Measurements from ENCODE around the gene RARS2.

The RARS2 gene, protein sequence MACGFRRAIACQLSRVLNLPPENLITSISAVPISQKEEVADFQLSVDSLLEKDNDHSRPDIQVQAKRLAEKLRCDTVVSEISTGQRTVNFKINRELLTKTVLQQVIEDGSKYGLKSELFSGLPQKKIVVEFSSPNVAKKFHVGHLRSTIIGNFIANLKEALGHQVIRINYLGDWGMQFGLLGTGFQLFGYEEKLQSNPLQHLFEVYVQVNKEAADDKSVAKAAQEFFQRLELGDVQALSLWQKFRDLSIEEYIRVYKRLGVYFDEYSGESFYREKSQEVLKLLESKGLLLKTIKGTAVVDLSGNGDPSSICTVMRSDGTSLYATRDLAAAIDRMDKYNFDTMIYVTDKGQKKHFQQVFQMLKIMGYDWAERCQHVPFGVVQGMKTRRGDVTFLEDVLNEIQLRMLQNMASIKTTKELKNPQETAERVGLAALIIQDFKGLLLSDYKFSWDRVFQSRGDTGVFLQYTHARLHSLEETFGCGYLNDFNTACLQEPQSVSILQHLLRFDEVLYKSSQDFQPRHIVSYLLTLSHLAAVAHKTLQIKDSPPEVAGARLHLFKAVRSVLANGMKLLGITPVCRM

GRCh38 chr6:87589693-87590416 is at the start of gene RARS2, which contains the start of gene ORC3:
TSS of gene RARS2 (minus strand) at chr6:87589987. CDS start at chr6:87589957, 30 bp downstream.
TSS of gene ORC3 (plus strand) at chr6:87590135. CDS start at chr6:87590169, 34 bp downstream.
- no peaks in the 10 kb centered on the region for H3K36me3 ChIP-seq (ENCODE audit: control insufficient read depth in 2 of 2, insufficient read depth in 2 of 2, low read length in 2 of 2)
- no peaks in the 10 kb centered on the region for H3K9me3 ChIP-seq (ENCODE audit: control insufficient read depth in 2 of 2, low read length in 2 of 2)
- peaks cover 19% of the 10 kb centered on the region for H3K4me1 ChIP-seq (ENCODE audit: control insufficient read depth, insufficient read depth, low read length)
- H3K4me3 ChIP-seq (ENCODE audit: low read length in 2 of 2) = peak within 1 kb of the TSS; percentile 90 to 100
- H3K27me3 ChIP-seq (ENCODE audit: control insufficient read depth in 1 of 2, insufficient read depth in 2 of 2, low read length in 2 of 2) = no peaks in the 10 kb centered on the region
- H3K9ac ChIP-seq (ENCODE audit: low read length in 2 of 2) = peak within 1 kb of the TSS; percentile 89 to 95
- H3K27ac ChIP-seq (ENCODE audit: low read length) = peak within 1 kb of the TSS; percentile 74

- H3K36me3 ChIP-seq (ENCODE audit: control insufficient read depth in 2 of 2, insufficient read depth in 2 of 2, low read length in 2 of 2) = peaks cover 9 to 14% of the 10 kb centered on the region in 2 donors
- H3K4me1 ChIP-seq (ENCODE audit: control insufficient read depth, insufficient read depth, low read length) = no peaks in the 10 kb centered on the region
- H3K9ac ChIP-seq (ENCODE audit: low read length in 2 of 2) = no peak overlapping the region
- H3K27ac ChIP-seq (ENCODE audit: low read length) = no peak overlapping the region
- no peaks in the 10 kb centered on the region for H3K27me3 ChIP-seq (ENCODE audit: control insufficient read depth in 1 of 2, insufficient read depth in 2 of 2, low read length in 2 of 2)
- no peaks in the 10 kb centered on the region for H3K9me3 ChIP-seq (ENCODE audit: control insufficient read depth in 2 of 2, low read length in 2 of 2)
- H3K4me3 ChIP-seq (ENCODE audit: low read length in 2 of 2) = no peak overlapping the region
These were observed 49.6 kb upstream of the RARS2 start for GRCh38 chr6:87639373-87639772.

GRCh38 chr6:87637106-87637505 is 47.3 kb upstream of the RARS2 start:
- Histone ChIP-seq H3K9me3 (ENCODE audit: control insufficient read depth in 2 of 2, low read length in 2 of 2) (no peaks in the 10 kb centered on the region), H3K27me3 (ENCODE audit: control insufficient read depth in 1 of 2, insufficient read depth in 2 of 2, low read length in 2 of 2) (no peaks in the 10 kb centered on the region), H3K27ac (ENCODE audit: low read length) (no peak overlapping the region), H3K4me1 (ENCODE audit: control insufficient read depth, insufficient read depth, low read length) (no peaks in the 10 kb centered on the region), H3K4me3 (ENCODE audit: low read length in 2 of 2) (no peak overlapping the region), H3K36me3 (ENCODE audit: control insufficient read depth in 2 of 2, insufficient read depth in 2 of 2, low read length in 2 of 2) (peaks cover 9 to 14% of the 10 kb centered on the region in 2 donors), H3K9ac (ENCODE audit: low read length in 2 of 2) (no peak overlapping the region)

DNA sequence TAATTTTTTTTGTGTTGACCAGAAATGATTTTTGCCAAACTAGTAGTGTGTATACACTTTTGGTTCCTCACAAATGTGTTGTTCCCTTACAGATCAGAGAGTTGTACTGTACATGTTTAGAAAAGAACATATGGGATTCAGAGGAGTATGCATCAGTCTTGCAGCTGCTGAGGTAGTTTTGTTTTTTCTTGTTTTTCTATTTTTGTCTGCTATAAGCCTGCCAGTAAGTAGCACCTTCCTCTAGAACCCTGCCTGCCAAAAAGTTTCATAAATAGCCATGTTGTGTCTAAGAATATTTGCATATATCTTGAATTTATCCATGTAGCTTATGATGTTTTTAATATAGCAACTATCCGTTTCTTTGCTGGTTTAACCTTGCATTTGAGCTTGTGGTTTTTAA is 46.5 kb upstream of the RARS2 start:
- no peak overlapping the region for H3K4me3 ChIP-seq (ENCODE audit: low read length in 2 of 2)
- no peak overlapping the region for H3K9ac ChIP-seq (ENCODE audit: low read length in 2 of 2)
- H3K4me1 ChIP-seq (ENCODE audit: control insufficient read depth, insufficient read depth, low read length) = no peaks in the 10 kb centered on the region
- no peaks in the 10 kb centered on the region for H3K27me3 ChIP-seq (ENCODE audit: control insufficient read depth in 1 of 2, insufficient read depth in 2 of 2, low read length in 2 of 2)
- H3K27ac ChIP-seq (ENCODE audit: low read length) = no peak overlapping the region
- H3K36me3 ChIP-seq (ENCODE audit: control insufficient read depth in 2 of 2, insufficient read depth in 2 of 2, low read length in 2 of 2) = peaks cover 9 to 14% of the 10 kb centered on the region in 2 donors
- H3K9me3 ChIP-seq (ENCODE audit: control insufficient read depth in 2 of 2, low read length in 2 of 2) = no peaks in the 10 kb centered on the region

DNA sequence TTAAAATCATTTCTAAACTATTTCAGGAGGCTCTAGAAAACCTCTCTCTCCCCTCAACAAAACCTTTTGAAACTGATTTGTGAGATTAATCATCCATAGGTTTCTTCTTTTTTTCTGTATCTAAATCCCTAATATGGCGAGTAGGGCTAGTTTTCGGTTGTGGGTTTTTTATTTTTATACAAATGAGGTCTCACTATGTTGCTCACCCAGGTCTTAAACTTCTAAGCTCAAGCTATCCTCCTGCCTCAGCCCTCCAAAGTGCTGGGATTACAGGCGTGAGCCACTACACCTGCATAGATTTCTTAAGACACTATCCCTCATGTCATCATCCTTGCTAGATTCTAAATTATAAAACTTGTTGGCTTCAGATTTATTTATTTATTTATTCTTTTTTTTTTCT is 44.1 kb upstream of the RARS2 start:
- H3K27ac ChIP-seq (ENCODE audit: low read length) = no peak overlapping the region
- no peak overlapping the region for H3K4me3 ChIP-seq (ENCODE audit: low read length in 2 of 2)
- H3K27me3 ChIP-seq (ENCODE audit: control insufficient read depth in 1 of 2, insufficient read depth in 2 of 2, low read length in 2 of 2) = no peaks in the 10 kb centered on the region
- no peaks in the 10 kb centered on the region for H3K4me1 ChIP-seq (ENCODE audit: control insufficient read depth, insufficient read depth, low read length)
- peaks cover 8 to 14% of the 10 kb centered on the region in 2 donors for H3K36me3 ChIP-seq (ENCODE audit: control insufficient read depth in 2 of 2, insufficient read depth in 2 of 2, low read length in 2 of 2)
- H3K9ac ChIP-seq (ENCODE audit: low read length in 2 of 2) = no peak overlapping the region
- no peaks in the 10 kb centered on the region for H3K9me3 ChIP-seq (ENCODE audit: control insufficient read depth in 2 of 2, low read length in 2 of 2)

DNA sequence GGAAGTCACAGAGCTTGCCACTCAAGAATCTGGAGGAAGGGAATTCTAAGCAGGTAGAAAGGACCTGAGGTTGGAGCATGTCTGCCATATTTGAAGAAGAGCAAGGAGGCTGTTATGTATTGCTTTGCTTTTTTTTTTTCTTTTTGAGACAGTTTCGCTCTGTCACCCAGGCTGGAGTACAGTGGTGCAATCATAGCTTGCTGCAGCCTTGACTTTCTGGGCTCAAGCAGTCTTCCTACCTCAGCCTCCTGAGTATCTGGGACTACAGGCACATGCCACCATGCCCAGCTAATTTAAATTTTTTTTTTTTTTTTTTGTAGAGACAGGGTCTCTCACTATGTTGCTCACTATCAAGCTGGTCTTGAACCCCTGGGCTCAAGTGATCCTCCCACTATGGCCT is 41.0 kb upstream of the RARS2 start:
- H3K4me3 ChIP-seq (ENCODE audit: low read length in 2 of 2) = no peak overlapping the region
- peaks cover 4 to 6% of the 10 kb centered on the region in 2 donors for H3K36me3 ChIP-seq (ENCODE audit: control insufficient read depth in 2 of 2, insufficient read depth in 2 of 2, low read length in 2 of 2)
- H3K27ac ChIP-seq (ENCODE audit: low read length) = no peak overlapping the region
- H3K27me3 ChIP-seq (ENCODE audit: control insufficient read depth in 1 of 2, insufficient read depth in 2 of 2, low read length in 2 of 2) = no peaks in the 10 kb centered on the region
- H3K4me1 ChIP-seq (ENCODE audit: control insufficient read depth, insufficient read depth, low read length) = no peaks in the 10 kb centered on the region
- H3K9me3 ChIP-seq (ENCODE audit: control insufficient read depth in 2 of 2, low read length in 2 of 2) = no peaks in the 10 kb centered on the region
- H3K9ac ChIP-seq (ENCODE audit: low read length in 2 of 2) = no peak overlapping the region

DNA sequence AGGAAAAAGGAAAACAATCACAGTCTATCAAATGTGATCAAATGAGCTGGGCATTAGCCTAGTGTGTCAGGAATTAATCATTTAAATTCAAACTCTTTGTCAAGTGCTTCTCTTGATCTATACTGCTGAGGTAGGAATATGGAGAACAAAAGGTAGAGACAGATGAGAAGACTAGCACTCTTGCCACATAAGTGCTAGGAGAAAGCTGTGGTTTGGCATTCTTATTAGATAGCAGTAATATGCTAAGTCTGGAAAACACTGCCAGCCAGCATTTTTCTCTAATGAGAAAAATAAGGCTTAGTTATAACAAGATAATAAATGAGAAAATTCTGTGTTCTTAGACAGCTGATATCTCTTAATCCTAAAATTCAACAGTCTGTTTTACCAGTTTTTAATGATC is 39.1 kb upstream of the RARS2 start:
- Histone ChIP-seq H3K36me3 (ENCODE audit: control insufficient read depth in 2 of 2, insufficient read depth in 2 of 2, low read length in 2 of 2) (no peaks in the 10 kb centered on the region), H3K4me1 (ENCODE audit: control insufficient read depth, insufficient read depth, low read length) (no peaks in the 10 kb centered on the region), H3K27me3 (ENCODE audit: control insufficient read depth in 1 of 2, insufficient read depth in 2 of 2, low read length in 2 of 2) (no peaks in the 10 kb centered on the region), H3K9ac (ENCODE audit: low read length in 2 of 2) (no peak overlapping the region), H3K4me3 (ENCODE audit: low read length in 2 of 2) (no peak overlapping the region), H3K27ac (ENCODE audit: low read length) (no peak overlapping the region), H3K9me3 (ENCODE audit: control insufficient read depth in 2 of 2, low read length in 2 of 2) (no peaks in the 10 kb centered on the region)

GRCh38 chr6:87628424-87628823 is 38.6 kb upstream of the RARS2 start:
- no peak overlapping the region for H3K9ac ChIP-seq (ENCODE audit: low read length in 2 of 2)
- no peaks in the 10 kb centered on the region for H3K36me3 ChIP-seq (ENCODE audit: control insufficient read depth in 2 of 2, insufficient read depth in 2 of 2, low read length in 2 of 2)
- no peaks in the 10 kb centered on the region for H3K9me3 ChIP-seq (ENCODE audit: control insufficient read depth in 2 of 2, low read length in 2 of 2)
- no peaks in the 10 kb centered on the region for H3K4me1 ChIP-seq (ENCODE audit: control insufficient read depth, insufficient read depth, low read length)
- no peak overlapping the region for H3K27ac ChIP-seq (ENCODE audit: low read length)
- no peaks in the 10 kb centered on the region for H3K27me3 ChIP-seq (ENCODE audit: control insufficient read depth in 1 of 2, insufficient read depth in 2 of 2, low read length in 2 of 2)
- H3K4me3 ChIP-seq (ENCODE audit: low read length in 2 of 2) = no peak overlapping the region

GRCh38 chr6:87623248-87623647 is 33.5 kb upstream of the RARS2 start:
- H3K4me3 ChIP-seq (ENCODE audit: low read length in 2 of 2) = no peak overlapping the region
- no peaks in the 10 kb centered on the region for H3K27me3 ChIP-seq (ENCODE audit: control insufficient read depth in 1 of 2, insufficient read depth in 2 of 2, low read length in 2 of 2)
- H3K27ac ChIP-seq (ENCODE audit: low read length) = no peak overlapping the region
- H3K9me3 ChIP-seq (ENCODE audit: control insufficient read depth in 2 of 2, low read length in 2 of 2) = no peaks in the 10 kb centered on the region
- H3K36me3 ChIP-seq (ENCODE audit: control insufficient read depth in 2 of 2, insufficient read depth in 2 of 2, low read length in 2 of 2) = peaks cover 0 to 7% of the 10 kb centered on the region in 2 donors
- H3K9ac ChIP-seq (ENCODE audit: low read length in 2 of 2) = no peak overlapping the region
- H3K4me1 ChIP-seq (ENCODE audit: control insufficient read depth, insufficient read depth, low read length) = no peaks in the 10 kb centered on the region

- Histone ChIP-seq H3K9me3 (ENCODE audit: control insufficient read depth in 2 of 2, low read length in 2 of 2) (no peaks in the 10 kb centered on the region), H3K4me3 (ENCODE audit: low read length in 2 of 2) (no peak overlapping the region), H3K4me1 (ENCODE audit: control insufficient read depth, insufficient read depth, low read length) (no peaks in the 10 kb centered on the region), H3K27me3 (ENCODE audit: control insufficient read depth in 1 of 2, insufficient read depth in 2 of 2, low read length in 2 of 2) (no peaks in the 10 kb centered on the region), H3K36me3 (ENCODE audit: control insufficient read depth in 2 of 2, insufficient read depth in 2 of 2, low read length in 2 of 2) (peaks cover 6 to 7% of the 10 kb centered on the region in 2 donors), H3K9ac (ENCODE audit: low read length in 2 of 2) (no peak overlapping the region), H3K27ac (ENCODE audit: low read length) (no peak overlapping the region)
These were observed 28.7 kb upstream of the RARS2 start for GRCh38 chr6:87618531-87618930.
